ENCODE results near the gene RBM24. TPM values are rescaled to one million over a fixed set of nuclear protein-coding genes. Genes with fewer than 3 reads are reported as not detected.

Gene RBM24
- total RNA-seq, 1 donor from 2014 or later, result 13.2 TPM

DNA sequence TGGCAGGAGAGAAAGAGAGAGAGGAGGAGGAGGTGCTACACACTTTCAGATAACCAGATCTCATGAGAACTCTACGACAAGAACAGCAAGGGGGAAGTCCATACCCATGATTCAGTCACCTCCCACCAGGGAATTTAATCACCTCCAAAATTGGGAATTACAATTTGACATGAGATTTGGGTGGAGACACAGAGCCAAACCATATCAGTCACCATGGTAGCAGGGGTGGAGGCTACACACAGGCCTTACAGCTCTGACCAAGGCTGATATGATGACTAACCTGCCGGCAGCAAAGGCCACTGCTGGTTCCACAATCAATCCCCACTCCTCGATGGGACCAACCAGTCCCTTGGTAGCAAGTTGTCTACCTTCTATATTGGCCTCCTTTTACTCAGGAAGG lies 13.6 kb upstream of the RBM24 start:
- no peaks in the 10 kb centered on the region for H3K36me3 Mint-ChIP-seq (ENCODE audit: unreplicated experiment)
- no peak overlapping the region for H3K27ac Mint-ChIP-seq (ENCODE audit: unreplicated experiment)
- H3K27me3 Mint-ChIP-seq (ENCODE audit: unreplicated experiment), result no peaks in the 10 kb centered on the region
- no peak overlapping the region for H3K4me3 Mint-ChIP-seq (ENCODE audit: unreplicated experiment)
- TF ChIP-seq, protein P1, sequence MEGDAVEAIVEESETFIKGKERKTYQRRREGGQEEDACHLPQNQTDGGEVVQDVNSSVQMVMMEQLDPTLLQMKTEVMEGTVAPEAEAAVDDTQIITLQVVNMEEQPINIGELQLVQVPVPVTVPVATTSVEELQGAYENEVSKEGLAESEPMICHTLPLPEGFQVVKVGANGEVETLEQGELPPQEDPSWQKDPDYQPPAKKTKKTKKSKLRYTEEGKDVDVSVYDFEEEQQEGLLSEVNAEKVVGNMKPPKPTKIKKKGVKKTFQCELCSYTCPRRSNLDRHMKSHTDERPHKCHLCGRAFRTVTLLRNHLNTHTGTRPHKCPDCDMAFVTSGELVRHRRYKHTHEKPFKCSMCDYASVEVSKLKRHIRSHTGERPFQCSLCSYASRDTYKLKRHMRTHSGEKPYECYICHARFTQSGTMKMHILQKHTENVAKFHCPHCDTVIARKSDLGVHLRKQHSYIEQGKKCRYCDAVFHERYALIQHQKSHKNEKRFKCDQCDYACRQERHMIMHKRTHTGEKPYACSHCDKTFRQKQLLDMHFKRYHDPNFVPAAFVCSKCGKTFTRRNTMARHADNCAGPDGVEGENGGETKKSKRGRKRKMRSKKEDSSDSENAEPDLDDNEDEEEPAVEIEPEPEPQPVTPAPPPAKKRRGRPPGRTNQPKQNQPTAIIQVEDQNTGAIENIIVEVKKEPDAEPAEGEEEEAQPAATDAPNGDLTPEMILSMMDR (IDR thresholded peaks at IDR 0.05), result no peak
- peaks cover 31% of the 10 kb centered on the region for H3K4me1 Mint-ChIP-seq (ENCODE audit: unreplicated experiment)
- no peak for DNase-seq (ENCODE audit: extremely low spot score, unreplicated experiment)
- no peaks in the 10 kb centered on the region for H3K9me3 Mint-ChIP-seq (ENCODE audit: unreplicated experiment)

DNA sequence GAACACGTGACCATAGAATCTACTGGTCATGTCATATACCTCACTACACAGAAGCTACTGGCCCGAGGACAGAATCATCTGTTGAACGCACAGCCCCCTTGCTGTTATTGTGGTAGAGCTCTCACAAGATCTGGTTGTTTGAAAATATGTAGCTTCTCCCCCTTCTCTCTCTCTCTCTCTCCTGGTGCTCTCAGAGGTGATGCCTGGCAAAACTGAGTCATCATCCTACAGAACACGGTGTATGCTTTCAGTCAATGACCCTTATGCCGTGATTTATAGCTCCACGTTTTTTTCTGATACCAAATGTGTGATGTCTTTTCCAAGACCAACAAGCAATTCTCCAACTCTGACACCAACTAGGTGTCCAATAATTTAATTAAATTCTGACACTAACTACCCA lies 13.0 kb upstream of the RBM24 start:
- peaks cover 31% of the 10 kb centered on the region for H3K4me1 Mint-ChIP-seq (ENCODE audit: unreplicated experiment)
- TF ChIP-seq, protein P1 (IDR thresholded peaks at IDR 0.05), result no peak
- peak overlapping the region; percentile 6 for H3K27ac Mint-ChIP-seq (ENCODE audit: unreplicated experiment)
- no peaks in the 10 kb centered on the region for H3K9me3 Mint-ChIP-seq (ENCODE audit: unreplicated experiment)
- no peak for DNase-seq (ENCODE audit: extremely low spot score, unreplicated experiment)
- no peaks in the 10 kb centered on the region for H3K36me3 Mint-ChIP-seq (ENCODE audit: unreplicated experiment)
- H3K27me3 Mint-ChIP-seq (ENCODE audit: unreplicated experiment), result no peaks in the 10 kb centered on the region
- no peak overlapping the region for H3K4me3 Mint-ChIP-seq (ENCODE audit: unreplicated experiment)

DNA sequence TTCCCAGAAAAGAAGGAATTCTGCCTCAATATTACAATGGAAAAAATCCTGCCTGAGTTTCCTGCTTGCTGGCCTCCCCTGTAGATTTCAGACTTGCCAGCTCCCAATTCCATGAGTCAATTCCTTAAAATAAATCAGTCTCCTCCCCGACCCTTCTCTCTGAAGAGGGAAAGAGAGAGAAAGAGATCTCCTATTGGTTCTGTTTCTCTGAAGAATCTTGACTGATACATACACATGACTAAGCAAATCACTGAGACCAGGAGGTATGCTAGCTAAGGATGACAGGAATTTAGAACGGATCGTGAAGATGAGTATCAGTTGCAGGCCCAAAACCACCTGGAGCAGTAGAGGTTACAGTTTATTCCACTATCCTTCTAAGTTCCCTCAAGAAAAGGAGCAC lies 11.3 kb upstream of the RBM24 start:
- Mint-ChIP-seq H3K36me3 (ENCODE audit: unreplicated experiment) (no peaks in the 10 kb centered on the region), H3K27ac (ENCODE audit: unreplicated experiment) (peak overlapping the region; percentile 71), H3K9me3 (ENCODE audit: unreplicated experiment) (no peaks in the 10 kb centered on the region), H3K4me3 (ENCODE audit: unreplicated experiment) (no peak overlapping the region), H3K4me1 (ENCODE audit: unreplicated experiment) (peaks cover 31% of the 10 kb centered on the region), H3K27me3 (ENCODE audit: unreplicated experiment) (no peaks in the 10 kb centered on the region)
- DNase-seq (ENCODE audit: extremely low spot score, unreplicated experiment), result no peak
- TF ChIP-seq, protein P1 (IDR thresholded peaks at IDR 0.05), result no peak

DNA sequence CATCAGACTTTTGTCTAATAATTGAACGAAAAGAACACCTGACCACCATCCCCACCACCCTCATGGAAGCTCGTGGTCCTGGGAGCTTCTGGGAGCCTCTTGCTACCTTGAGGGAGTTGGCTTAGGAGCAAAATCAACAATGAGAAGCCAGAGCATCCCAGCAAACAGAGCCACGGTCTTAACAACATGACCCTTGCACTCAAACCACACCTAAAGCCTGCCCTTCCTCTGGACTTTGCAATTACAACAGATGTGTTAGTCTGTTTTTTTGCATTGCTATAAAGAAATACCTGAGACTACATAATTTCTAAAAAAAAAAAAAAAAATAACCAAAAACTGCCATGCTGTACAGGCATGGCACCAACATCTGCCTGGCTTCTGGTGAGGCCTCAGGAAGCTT lies 9.5 kb upstream of the RBM24 start:
- Mint-ChIP-seq H3K9me3 (ENCODE audit: unreplicated experiment) (no peaks in the 10 kb centered on the region), H3K4me1 (ENCODE audit: unreplicated experiment) (peaks cover 33% of the 10 kb centered on the region), H3K27ac (ENCODE audit: unreplicated experiment) (no peak overlapping the region), H3K4me3 (ENCODE audit: unreplicated experiment) (no peak overlapping the region), H3K27me3 (ENCODE audit: unreplicated experiment) (no peaks in the 10 kb centered on the region), H3K36me3 (ENCODE audit: unreplicated experiment) (no peaks in the 10 kb centered on the region)
- DNase-seq (ENCODE audit: extremely low spot score, unreplicated experiment), result no peak
- TF ChIP-seq, protein P1 (IDR thresholded peaks at IDR 0.05), result no peak

DNA sequence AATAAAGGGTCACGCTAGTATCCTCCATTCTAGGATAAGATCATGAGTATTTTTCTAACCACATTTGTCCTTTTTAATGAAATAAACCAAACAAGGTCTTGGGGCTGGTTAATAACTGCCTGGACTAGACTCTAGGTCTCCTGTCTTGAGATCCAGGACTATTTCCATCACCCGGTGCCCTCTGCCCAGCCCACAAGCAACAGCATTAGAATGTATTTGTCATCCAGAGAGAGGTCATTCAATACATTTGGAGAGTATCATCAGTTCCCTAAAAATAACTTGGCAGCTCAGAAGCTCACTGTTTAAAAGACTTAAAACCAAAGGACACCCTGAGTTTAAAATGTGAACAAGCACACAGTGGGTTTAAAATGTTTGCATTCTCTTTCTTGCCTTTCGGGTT lies 4.4 kb upstream of the RBM24 start:
- H3K4me1 Mint-ChIP-seq (ENCODE audit: unreplicated experiment), result peaks cover 37% of the 10 kb centered on the region

More for the DNA sequence above, 4.4 kb upstream of the RBM24 start:
- H3K27ac Mint-ChIP-seq (ENCODE audit: unreplicated experiment), result no peak overlapping the region
- H3K27me3 Mint-ChIP-seq (ENCODE audit: unreplicated experiment), result no peaks in the 10 kb centered on the region
- no peaks in the 10 kb centered on the region for H3K36me3 Mint-ChIP-seq (ENCODE audit: unreplicated experiment)
- DNase-seq (ENCODE audit: extremely low spot score, unreplicated experiment), result no peak
- no peak overlapping the region for H3K4me3 Mint-ChIP-seq (ENCODE audit: unreplicated experiment)
- TF ChIP-seq, protein P1 (IDR thresholded peaks at IDR 0.05), result no peak
- H3K9me3 Mint-ChIP-seq (ENCODE audit: unreplicated experiment), result no peaks in the 10 kb centered on the region

Measured in osteocyte (in vitro differentiated cells).